Neural cell (in vitro differentiated cells): ENCODE data around the gene FNDC3B. TPM values are rescaled to one million over a fixed set of nuclear protein-coding genes. Genes with fewer than 3 reads are reported as not detected.

ENCODE experiments used
- H2AFZ ChIP-seq: fragments of 200-600, 300-800 bp; sonication (generic), shearing (Covaris generic); 2 replicates; pipeline ENCODE4 v1.6.0; 2014; ENCODE audit warnings: low read depth, mild to moderate bottlenecking, antibody characterized with exemption, low read length, moderate library complexity
- H3F3A ChIP-seq: fragments of 200-600 bp; shearing (Covaris generic); 2 replicates; pipeline ENCODE4 v1.6.1; 2016; ENCODE audit warnings: mild to moderate bottlenecking, moderate library complexity, mixed read lengths, antibody characterized with exemption, low read length; ENCODE audit not compliant: insufficient read depth, poor library complexity, severe bottlenecking
- H3K27ac ChIP-seq: fragments of 200-600, 300-800 bp; sonication (generic), shearing (Covaris generic); 2 replicates; pipeline ENCODE4 v1.5.1; 2014; ENCODE audit warnings: mild to moderate bottlenecking, low read length, moderate library complexity
- H3K27me3 ChIP-seq: fragments of 300-800, 200-600 bp; sonication (generic), shearing (Covaris generic); 2 replicates; pipeline ENCODE4 v1.6.0; 2014; ENCODE audit warnings: mild to moderate bottlenecking, low read depth, low read length, moderate library complexity; ENCODE audit not compliant: insufficient read depth
- H3K36me3 ChIP-seq: fragments of 300-800, 200-600 bp; sonication (generic), shearing (Covaris generic); 2 replicates; pipeline ENCODE4 v1.5.1; 2014; ENCODE audit warnings: mild to moderate bottlenecking, antibody characterized with exemption, low read length, moderate library complexity; ENCODE audit not compliant: insufficient read depth
- H3K4me2 ChIP-seq: fragments of 300-800, 200-600 bp; sonication (generic), shearing (Covaris generic); 2 replicates; pipeline ENCODE4 v1.6.0; 2014; ENCODE audit warnings: mild to moderate bottlenecking, low read length
- H3K4me3 ChIP-seq: fragments of 300-800, 200-600 bp; sonication (generic), shearing (Covaris generic); 2 replicates; pipeline ENCODE4 v1.5.1; 2014; ENCODE audit warnings: mild to moderate bottlenecking, low read length, moderate library complexity
- H3K79me2 ChIP-seq: fragments of 200-600 bp; shearing (Covaris generic); replicated peaks from 2 replicates; pipeline ENCODE4 v1.6.0; 2014; ENCODE audit warnings: mild to moderate bottlenecking, low read length, moderate library complexity; ENCODE audit not compliant: insufficient read depth
- H3K9ac ChIP-seq: fragments of 300-800, 200-600 bp; sonication (generic), shearing (Covaris generic); 2 replicates; pipeline ENCODE4 v1.6.1; 2016; ENCODE audit warnings: mild to moderate bottlenecking, low read length, mixed read lengths
- H3K9me2 ChIP-seq: fragments of 200-600 bp; shearing (Covaris generic); 2 replicates; pipeline ENCODE4 v1.6.1; 2016; ENCODE audit warnings: mild to moderate bottlenecking, low read length, mixed read lengths; ENCODE audit not compliant: insufficient read depth
- H3K9me3 ChIP-seq: fragments of 200-600, 300-800 bp; sonication (generic), shearing (Covaris generic); 2 replicates; pipeline ENCODE4 v1.6.1; 2016; ENCODE audit warnings: mild to moderate bottlenecking, mixed run types, low read length, moderate library complexity, mixed read lengths
- H4K20me1 ChIP-seq: fragments of 200-600 bp; shearing (Covaris generic); 2 replicates; pipeline ENCODE4 v1.6.1; 2016; ENCODE audit warnings: mild to moderate bottlenecking, mixed run types; ENCODE audit not compliant: insufficient read depth
- CTCF ChIP-seq: fragments of 450-650 bp; IDR thresholded peaks from 2 replicates; pipeline ENCODE4 v1.5.1; 2014; ENCODE audit warnings: antibody characterized with exemption, mild to moderate bottlenecking, moderate library complexity; ENCODE audit not compliant: poor library complexity, severe bottlenecking
- EP300 ChIP-seq: fragments of 450-650 bp; conservative IDR thresholded peaks from 2 replicates; pipeline ENCODE4 v1.6.1; 2014; ENCODE audit warnings: antibody characterized with exemption, mild to moderate bottlenecking, moderate library complexity; ENCODE audit not compliant: poor library complexity, severe bottlenecking
- EZH2 ChIP-seq: fragments of 200-600, 300-800 bp; shearing (Covaris generic), sonication (generic); IDR thresholded peaks from 2 replicates; pipeline ENCODE4 v1.6.1; 2014; ENCODE audit warnings: antibody characterized with exemption, low read length, borderline replicate concordance, mild to moderate bottlenecking; ENCODE audit not compliant: insufficient read depth, poor library complexity, severe bottlenecking
- MXI1 ChIP-seq: fragments of 450-650 bp; conservative IDR thresholded peaks from 2 replicates; pipeline ENCODE4 v1.6.1; 2014; ENCODE audit warnings: antibody characterized with exemption, mild to moderate bottlenecking; ENCODE audit not compliant: poor library complexity, severe bottlenecking
- POLR2AphosphoS5 ChIP-seq: IDR thresholded peaks from 2 replicates; pipeline ENCODE4 v1.6.1; 2012
- RAD21 ChIP-seq: fragments of 450-650 bp; conservative IDR thresholded peaks from 2 replicates; pipeline ENCODE4 v1.6.1; 2014; ENCODE audit warnings: antibody characterized with exemption, mild to moderate bottlenecking, moderate library complexity
- REST ChIP-seq: IDR thresholded peaks from 2 replicates; pipeline ENCODE4 v1.6.1; 2012; ENCODE audit warnings: borderline replicate concordance
- SMC3 ChIP-seq: fragments of 450-650 bp; conservative IDR thresholded peaks from 2 replicates; pipeline ENCODE4 v1.6.1; 2014; ENCODE audit warnings: antibody characterized with exemption, mild to moderate bottlenecking, moderate library complexity; ENCODE audit not compliant: poor library complexity
- TAF1 ChIP-seq: IDR thresholded peaks from 2 replicates; pipeline ENCODE4 v1.6.1; 2012; ENCODE audit warnings: low read depth
- polyA plus RNA-seq: library from polyadenylated mRNA; depleted of rRNA; stranded (reverse); fragments of >200 nt; gene quantifications from 2 replicates; pipeline ENCODE4 v1.2.3, GENCODE V29; 2014

FNDC3B gene
- polyA plus RNA-seq, 1 donor from 2014 or later = 4.9 TPM

GRCh38 chr3:172347895-172348679 is 308.7 kb downstream of the FNDC3B start:
- H3K9me2 ChIP-seq = no peaks in the 10 kb centered on the region
- no peak for TF ChIP-seq TAF1
- TF ChIP-seq RAD21 = no peak
- no peak for TF ChIP-seq MXI1
- no peak for TF ChIP-seq SMC3
- TF ChIP-seq EP300 = no peak
- TF ChIP-seq EZH2 = no peak
- no peak overlapping the region for H2AFZ ChIP-seq
- H3K9ac ChIP-seq = no peak overlapping the region
- H3K4me2 ChIP-seq = no peak overlapping the region
- no peaks in the 10 kb centered on the region for H3K79me2 ChIP-seq
- H3K27me3 ChIP-seq = no peaks in the 10 kb centered on the region
- no peak overlapping the region for H3K4me3 ChIP-seq
- no peaks in the 10 kb centered on the region for H4K20me1 ChIP-seq
- H3K9me3 ChIP-seq = no peaks in the 10 kb centered on the region
- H3K27ac ChIP-seq = no peak overlapping the region
- H3F3A ChIP-seq = no peaks in the 10 kb centered on the region
- peaks cover 4% of the 10 kb centered on the region for H3K36me3 ChIP-seq

- no peaks in the 10 kb centered on the region for H3K9me3 ChIP-seq
- H3K27me3 ChIP-seq = no peaks in the 10 kb centered on the region
- peaks cover 3% of the 10 kb centered on the region for H3K9me2 ChIP-seq
- no peaks in the 10 kb centered on the region for H4K20me1 ChIP-seq
- no peak overlapping the region for H3K4me3 ChIP-seq
- no peaks in the 10 kb centered on the region for H3K79me2 ChIP-seq
- no peak overlapping the region for H3K9ac ChIP-seq
- no peak overlapping the region for H2AFZ ChIP-seq
- H3K27ac ChIP-seq = no peak overlapping the region
- TF ChIP-seq SMC3 (no peak), MXI1 (no peak), REST (no peak), TAF1 (no peak), POLR2AphosphoS5 (no peak), EP300 (no peak), EZH2 (no peak), RAD21 (no peak), CTCF (no peak)
- no peak overlapping the region for H3K4me2 ChIP-seq
- H3F3A ChIP-seq = no peaks in the 10 kb centered on the region
- peaks cover 6% of the 10 kb centered on the region for H3K36me3 ChIP-seq
Measured at GRCh38 chr3:172351895-172352466, 312.6 kb downstream of the FNDC3B start.
